ENCODE data around the gene VPS37D.

GRCh38 chr7:73659983-73660382, 7.6 kb upstream of the VPS37D start:
- TF ChIP-seq, protein P1, sequence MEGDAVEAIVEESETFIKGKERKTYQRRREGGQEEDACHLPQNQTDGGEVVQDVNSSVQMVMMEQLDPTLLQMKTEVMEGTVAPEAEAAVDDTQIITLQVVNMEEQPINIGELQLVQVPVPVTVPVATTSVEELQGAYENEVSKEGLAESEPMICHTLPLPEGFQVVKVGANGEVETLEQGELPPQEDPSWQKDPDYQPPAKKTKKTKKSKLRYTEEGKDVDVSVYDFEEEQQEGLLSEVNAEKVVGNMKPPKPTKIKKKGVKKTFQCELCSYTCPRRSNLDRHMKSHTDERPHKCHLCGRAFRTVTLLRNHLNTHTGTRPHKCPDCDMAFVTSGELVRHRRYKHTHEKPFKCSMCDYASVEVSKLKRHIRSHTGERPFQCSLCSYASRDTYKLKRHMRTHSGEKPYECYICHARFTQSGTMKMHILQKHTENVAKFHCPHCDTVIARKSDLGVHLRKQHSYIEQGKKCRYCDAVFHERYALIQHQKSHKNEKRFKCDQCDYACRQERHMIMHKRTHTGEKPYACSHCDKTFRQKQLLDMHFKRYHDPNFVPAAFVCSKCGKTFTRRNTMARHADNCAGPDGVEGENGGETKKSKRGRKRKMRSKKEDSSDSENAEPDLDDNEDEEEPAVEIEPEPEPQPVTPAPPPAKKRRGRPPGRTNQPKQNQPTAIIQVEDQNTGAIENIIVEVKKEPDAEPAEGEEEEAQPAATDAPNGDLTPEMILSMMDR (IDR thresholded peaks at IDR 0.05), result no peak
- no peak for TF ChIP-seq POLR2AphosphoS5 (IDR thresholded peaks at IDR 0.05)

All from sigmoid colon (tissue), 4 donors.